ACHN (cell line): ENCODE data around the gene SHLD1.

Experiments
- DNase-seq: peaks from one replicate; pipeline ENCODE4 v3.0.0-alpha.2; 2015
- in situ Hi-C: cut with HindIII; loops from 2 replicates; pipeline ENCODE4 v1.10.0; 2017; ENCODE audit warnings: low sequenced_read_pairs, low pct_ligation_motif_present, low pct_unique_long_range_greater_than_20kb

SHLD1 gene

GRCh38 chr20:5910186-5910585, 160.0 kb downstream of the SHLD1 start:
- DNase-seq: no peak
- in situ Hi-C loops: no loop called here

GRCh38 chr20:5913166-5913565, 163.0 kb downstream of the SHLD1 start:
- in situ Hi-C loops: no loop called here
- no peak for DNase-seq
